Measurements from ENCODE around the gene OMP.

OMP gene

GRCh38 chr11:77137421-77137820 is 34.8 kb downstream of the OMP start:
- in situ Hi-C loops (cut with HindIII; ENCODE audit: low sequenced_read_pairs): loop anchor here (5.0 kb wide), 2 partner anchors 65 to 90 kb away; no protein-coding TSS in a partner anchor

GRCh38 chr11:77138106-77138649 is 35.5 kb downstream of the OMP start:
- in situ Hi-C loops (cut with HindIII; ENCODE audit: low sequenced_read_pairs): loop anchor here (5.0 kb wide), 2 partner anchors 64 to 91 kb away; no protein-coding TSS in a partner anchor

GRCh38 chr11:77139201-77139600 is 36.6 kb downstream of the OMP start:
- in situ Hi-C loops (cut with HindIII; ENCODE audit: low sequenced_read_pairs): loop anchor here (5.0 kb wide), 2 partner anchors 63 to 92 kb away; no protein-coding TSS in a partner anchor

GRCh38 chr11:77140231-77140851 is 37.7 kb downstream of the OMP start:
- in situ Hi-C loops (cut with HindIII; ENCODE audit: low sequenced_read_pairs): no loop called here

- in situ Hi-C loops (cut with HindIII; ENCODE audit: low sequenced_read_pairs): no loop called here
Observed at GRCh38 chr11:77141034-77141433, 38.4 kb downstream of the OMP start.

- in situ Hi-C loops (cut with HindIII; ENCODE audit: low sequenced_read_pairs): no loop called here
Observed at GRCh38 chr11:77141475-77141874, 38.8 kb downstream of the OMP start.

- in situ Hi-C loops (cut with HindIII; ENCODE audit: low sequenced_read_pairs): no loop called here
Observed at GRCh38 chr11:77142091-77142975, 39.7 kb downstream of the OMP start.

GRCh38 chr11:77143405-77144020 is 40.9 kb downstream of the OMP start:
- in situ Hi-C loops (cut with HindIII; ENCODE audit: low sequenced_read_pairs): no loop called here

GRCh38 chr11:77144196-77144856 is 41.7 kb downstream of the OMP start:
- in situ Hi-C loops (cut with HindIII; ENCODE audit: low sequenced_read_pairs): no loop called here

GRCh38 chr11:77144857-77145428 is 42.3 kb downstream of the OMP start:
- in situ Hi-C loops (cut with HindIII; ENCODE audit: low sequenced_read_pairs): no loop called here

- in situ Hi-C loops (cut with HindIII; ENCODE audit: low sequenced_read_pairs): no loop called here
Observed at GRCh38 chr11:77146261-77147035, 43.8 kb downstream of the OMP start.

- in situ Hi-C loops (cut with HindIII; ENCODE audit: low sequenced_read_pairs): no loop called here
Observed at GRCh38 chr11:77147036-77147315, 44.3 kb downstream of the OMP start.

GRCh38 chr11:77147668-77148321 is 45.2 kb downstream of the OMP start:
- in situ Hi-C loops (cut with HindIII; ENCODE audit: low sequenced_read_pairs): no loop called here

GRCh38 chr11:77148963-77149715 is 46.5 kb downstream of the OMP start:
- in situ Hi-C loops (cut with HindIII; ENCODE audit: low sequenced_read_pairs): no loop called here

- in situ Hi-C loops (cut with HindIII; ENCODE audit: low sequenced_read_pairs): no loop called here
Observed at GRCh38 chr11:77149716-77150392, 47.2 kb downstream of the OMP start.

GRCh38 chr11:77150836-77151235 is 48.2 kb downstream of the OMP start:
- in situ Hi-C loops (cut with HindIII; ENCODE audit: low sequenced_read_pairs): no loop called here

- in situ Hi-C loops (cut with HindIII; ENCODE audit: low sequenced_read_pairs): no loop called here
Observed at GRCh38 chr11:77151804-77152509, 49.3 kb downstream of the OMP start.

- in situ Hi-C loops (cut with HindIII; ENCODE audit: low sequenced_read_pairs): no loop called here
Observed at GRCh38 chr11:77152846-77153245, 50.2 kb downstream of the OMP start.
